ENCODE results near the gene AP3M1. TPM values are rescaled to one million over a fixed set of nuclear protein-coding genes. Genes with fewer than 3 reads are reported as not detected.

The AP3M1 gene, protein sequence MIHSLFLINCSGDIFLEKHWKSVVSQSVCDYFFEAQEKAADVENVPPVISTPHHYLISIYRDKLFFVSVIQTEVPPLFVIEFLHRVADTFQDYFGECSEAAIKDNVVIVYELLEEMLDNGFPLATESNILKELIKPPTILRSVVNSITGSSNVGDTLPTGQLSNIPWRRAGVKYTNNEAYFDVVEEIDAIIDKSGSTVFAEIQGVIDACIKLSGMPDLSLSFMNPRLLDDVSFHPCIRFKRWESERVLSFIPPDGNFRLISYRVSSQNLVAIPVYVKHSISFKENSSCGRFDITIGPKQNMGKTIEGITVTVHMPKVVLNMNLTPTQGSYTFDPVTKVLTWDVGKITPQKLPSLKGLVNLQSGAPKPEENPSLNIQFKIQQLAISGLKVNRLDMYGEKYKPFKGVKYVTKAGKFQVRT
- polyA plus RNA-seq (2013, experiment 1 of 2): 26.1 TPM
- polyA plus RNA-seq (2013, experiment 2 of 2): 26.9 TPM

DNA sequence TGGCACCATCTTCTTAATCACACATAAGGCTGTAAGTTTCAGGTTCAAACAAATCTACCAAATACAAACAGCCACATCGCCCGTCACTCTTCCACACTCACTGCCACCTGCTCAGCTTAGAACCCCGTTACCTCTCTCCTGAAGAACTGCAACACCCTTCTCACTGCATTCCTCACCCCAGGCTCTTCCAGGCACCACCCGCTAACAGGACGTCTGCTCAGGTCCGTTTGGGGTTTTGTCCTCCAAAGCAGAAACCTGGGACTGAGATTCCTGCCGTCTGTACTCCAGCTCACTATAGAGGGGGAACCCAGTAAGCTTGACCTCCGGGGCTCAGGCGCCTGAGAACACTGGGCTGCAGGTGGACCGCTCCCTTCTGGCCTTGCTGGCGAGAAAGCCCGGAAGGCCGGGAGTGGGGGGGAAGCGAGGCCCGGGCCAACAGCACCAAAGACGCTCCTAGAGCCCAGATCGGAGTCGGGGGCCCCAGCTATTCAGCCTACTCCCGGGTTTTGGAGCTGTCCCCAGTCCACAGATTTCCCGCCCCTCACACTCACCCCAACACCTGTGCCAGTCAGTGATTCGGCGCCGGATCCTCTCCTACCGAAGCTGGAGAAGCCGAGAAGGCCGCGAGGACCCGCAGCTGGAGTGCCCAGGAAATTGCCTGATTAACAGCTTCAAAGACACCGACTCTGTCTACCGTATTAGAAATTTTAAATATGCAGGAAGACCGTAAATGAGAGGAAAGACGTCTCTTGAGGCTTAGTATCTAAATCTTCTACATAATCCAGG lies at the start of gene AP3M1:
TSS of gene AP3M1 (minus strand) at position 625 of the 786 bp plus-strand sequence. CDS start 12,449 bp downstream, outside the sequence.
- peaks cover 3% of the 10 kb centered on the region for H3K4me1 ChIP-seq (ENCODE audit: control insufficient read depth, low read depth, low read length)
- no peak for DNase-seq
- H3K23ac ChIP-seq (ENCODE audit: low read length): peak within 1 kb of the TSS; percentile 73
- H3K9ac ChIP-seq (ENCODE audit: low read length): peak within 1 kb of the TSS; percentile 93
- H4K8ac ChIP-seq (ENCODE audit: low read depth, low read length): no peak within 1 kb of the TSS
- H3K56ac ChIP-seq (ENCODE audit: low read length): peak within 1 kb of the TSS; percentile 99
- H3K79me2 ChIP-seq (ENCODE audit: control insufficient read depth, insufficient read depth, low read length): peaks cover 28% of the 10 kb centered on the region
- H3K4me2 ChIP-seq (ENCODE audit: low read length): peak within 1 kb of the TSS; percentile 100
- H3K4me3 ChIP-seq (ENCODE audit: low read length): peak within 1 kb of the TSS; percentile 97
- no CpG with 5 or more reads among the region's 32 CpGs for WGBS (ENCODE audit: extremely low coverage, insufficient coverage, low lambda C conversion rate)
- H3K27me3 ChIP-seq (ENCODE audit: insufficient read depth, low read length, poor library complexity): no peaks in the 10 kb centered on the region
- no peak within 1 kb of the TSS for H2BK15ac ChIP-seq (replicated peaks; ENCODE audit: low read depth)
- H2BK5ac ChIP-seq (ENCODE audit: low read length): peak within 1 kb of the TSS; percentile 76
- H2BK120ac ChIP-seq (ENCODE audit: low read depth, low read length): no peak within 1 kb of the TSS
- H3K4ac ChIP-seq (ENCODE audit: low read depth, low read length): peak within 1 kb of the TSS; percentile 78
- H2AK5ac ChIP-seq (ENCODE audit: low read length): no peak within 1 kb of the TSS
- peak within 1 kb of the TSS; percentile 75 for H3K27ac ChIP-seq (ENCODE audit: low read depth, low read length)
- peaks cover 10% of the 10 kb centered on the region for H3K79me1 ChIP-seq (ENCODE audit: low read length)
- peaks cover 2% of the 10 kb centered on the region for H3K36me3 ChIP-seq (ENCODE audit: control insufficient read depth, insufficient read depth, low read length)
- no peak within 1 kb of the TSS for H4K5ac ChIP-seq (ENCODE audit: low read length)
- H3K18ac ChIP-seq (ENCODE audit: low read length): peak within 1 kb of the TSS; percentile 71

DNA sequence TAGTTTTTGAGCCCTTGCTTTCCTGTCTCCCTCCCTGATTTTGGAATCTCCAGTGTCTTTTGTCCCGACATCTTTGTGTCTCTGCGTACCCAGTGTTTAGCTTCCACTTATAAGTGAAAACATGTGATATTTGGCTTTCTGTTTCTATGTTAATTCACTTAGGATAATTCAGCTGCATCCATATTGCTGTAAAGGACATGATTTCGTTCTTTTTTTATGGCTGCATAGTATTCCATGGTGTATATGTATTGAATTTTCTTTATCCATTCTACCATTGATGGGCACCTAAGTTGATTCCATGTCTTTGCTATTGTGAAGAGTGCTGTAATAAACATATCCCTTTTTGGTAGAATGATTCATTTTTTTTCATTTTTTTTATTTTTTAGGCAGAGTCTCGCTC lies 48.7 kb upstream of the AP3M1 start:
- H3K27me3 ChIP-seq (ENCODE audit: insufficient read depth, low read length, poor library complexity): no peaks in the 10 kb centered on the region
- H3K27ac ChIP-seq (ENCODE audit: low read depth, low read length): no peak overlapping the region
- whole genome bisulfite sequencing (ENCODE audit: extremely low coverage, insufficient coverage, low lambda C conversion rate): no CpG with 5 or more reads among the region's 4 CpGs
- no peak overlapping the region for H3K4me2 ChIP-seq (ENCODE audit: low read length)
- H2BK120ac ChIP-seq (ENCODE audit: low read depth, low read length): no peak overlapping the region
- H2BK15ac ChIP-seq (replicated peaks; ENCODE audit: low read depth): no peak overlapping the region
- H3K4me1 ChIP-seq (ENCODE audit: control insufficient read depth, low read depth, low read length): no peaks in the 10 kb centered on the region
- no peak overlapping the region for H3K9ac ChIP-seq (ENCODE audit: low read length)
- no peaks in the 10 kb centered on the region for H3K36me3 ChIP-seq (ENCODE audit: control insufficient read depth, insufficient read depth, low read length)
- peaks cover 6% of the 10 kb centered on the region for H3K79me2 ChIP-seq (ENCODE audit: control insufficient read depth, insufficient read depth, low read length)
- H3K23ac ChIP-seq (ENCODE audit: low read length): no peak overlapping the region
- no peak overlapping the region for H3K4me3 ChIP-seq (ENCODE audit: low read length)
- H4K8ac ChIP-seq (ENCODE audit: low read depth, low read length): no peak overlapping the region
- peaks cover 9% of the 10 kb centered on the region for H3K79me1 ChIP-seq (ENCODE audit: low read length)
- no peak for DNase-seq
- no peak overlapping the region for H2AK5ac ChIP-seq (ENCODE audit: low read length)
- no peak overlapping the region for H2BK5ac ChIP-seq (ENCODE audit: low read length)
- no peak overlapping the region for H3K56ac ChIP-seq (ENCODE audit: low read length)
- H3K4ac ChIP-seq (ENCODE audit: low read depth, low read length): no peak overlapping the region
- H3K18ac ChIP-seq (ENCODE audit: low read length): no peak overlapping the region
- H4K5ac ChIP-seq (ENCODE audit: low read length): no peak overlapping the region

DNA sequence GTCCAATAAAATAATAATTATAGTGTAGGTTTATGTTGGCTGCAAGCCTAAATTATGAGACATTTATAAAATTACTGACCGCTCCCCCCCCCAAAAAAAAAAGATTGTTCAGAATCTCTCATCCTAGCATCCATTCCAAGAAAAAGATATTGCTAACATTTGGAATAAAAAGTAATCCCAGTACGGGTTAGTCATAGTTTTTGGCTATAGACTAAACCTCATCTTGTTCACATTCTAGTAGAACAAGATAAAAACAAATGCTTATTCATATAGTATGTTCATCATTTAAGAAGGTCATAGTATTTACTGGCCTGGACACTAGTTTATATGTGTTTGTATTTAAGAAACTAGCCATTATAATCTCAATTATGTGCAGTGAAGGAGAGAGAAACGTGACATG lies 44.4 kb upstream of the AP3M1 start:
- H3K56ac ChIP-seq (ENCODE audit: low read length): no peak overlapping the region
- H3K27ac ChIP-seq (ENCODE audit: low read depth, low read length): no peak overlapping the region
- no peaks in the 10 kb centered on the region for H3K27me3 ChIP-seq (ENCODE audit: insufficient read depth, low read length, poor library complexity)
- H4K8ac ChIP-seq (ENCODE audit: low read depth, low read length): no peak overlapping the region
- H2BK120ac ChIP-seq (ENCODE audit: low read depth, low read length): no peak overlapping the region
- H3K9ac ChIP-seq (ENCODE audit: low read length): no peak overlapping the region
- no peak overlapping the region for H3K4ac ChIP-seq (ENCODE audit: low read depth, low read length)
- no peak overlapping the region for H3K4me3 ChIP-seq (ENCODE audit: low read length)
- no peak overlapping the region for H2BK5ac ChIP-seq (ENCODE audit: low read length)
- no peak overlapping the region for H2AK5ac ChIP-seq (ENCODE audit: low read length)
- no peaks in the 10 kb centered on the region for H3K4me1 ChIP-seq (ENCODE audit: control insufficient read depth, low read depth, low read length)
- peaks cover 20% of the 10 kb centered on the region for H3K79me2 ChIP-seq (ENCODE audit: control insufficient read depth, insufficient read depth, low read length)
- H4K5ac ChIP-seq (ENCODE audit: low read length): no peak overlapping the region
- peaks cover 9% of the 10 kb centered on the region for H3K79me1 ChIP-seq (ENCODE audit: low read length)
- no peak overlapping the region for H3K18ac ChIP-seq (ENCODE audit: low read length)
- no peak overlapping the region for H2BK15ac ChIP-seq (replicated peaks; ENCODE audit: low read depth)
- H3K36me3 ChIP-seq (ENCODE audit: control insufficient read depth, insufficient read depth, low read length): no peaks in the 10 kb centered on the region
- no peak overlapping the region for H3K4me2 ChIP-seq (ENCODE audit: low read length)
- no CpG with 5 or more reads among the region's 3 CpGs for WGBS (ENCODE audit: extremely low coverage, insufficient coverage, low lambda C conversion rate)
- no peak overlapping the region for H3K23ac ChIP-seq (ENCODE audit: low read length)
- no peak for DNase-seq

DNA sequence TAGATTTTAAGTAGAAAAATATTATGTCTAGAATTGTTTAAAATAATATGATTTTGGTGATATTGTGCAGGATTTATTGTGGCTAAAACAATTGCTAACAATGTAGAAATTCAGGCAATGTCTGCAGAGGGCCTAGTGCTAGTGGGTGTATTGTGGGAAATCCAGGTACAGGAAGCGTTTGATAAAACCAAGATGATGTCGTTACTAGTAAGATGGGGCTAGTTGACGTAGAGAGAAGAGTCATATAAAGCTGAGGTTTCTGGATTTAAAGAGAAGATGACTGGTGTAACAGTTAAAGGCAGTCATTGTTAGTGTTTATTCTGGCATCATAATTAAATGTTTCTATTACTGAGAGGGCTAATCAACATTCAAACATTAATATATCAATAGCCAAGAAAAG lies 43.9 kb upstream of the AP3M1 start:
- Histone ChIP-seq H3K4me2 (ENCODE audit: low read length) (no peak overlapping the region), H3K4ac (ENCODE audit: low read depth, low read length) (no peak overlapping the region), H3K27me3 (ENCODE audit: insufficient read depth, low read length, poor library complexity) (no peaks in the 10 kb centered on the region), H3K4me1 (ENCODE audit: control insufficient read depth, low read depth, low read length) (no peaks in the 10 kb centered on the region), H3K4me3 (ENCODE audit: low read length) (no peak overlapping the region), H3K18ac (ENCODE audit: low read length) (no peak overlapping the region), H3K36me3 (ENCODE audit: control insufficient read depth, insufficient read depth, low read length) (no peaks in the 10 kb centered on the region), H2BK5ac (ENCODE audit: low read length) (no peak overlapping the region), H3K79me2 (ENCODE audit: control insufficient read depth, insufficient read depth, low read length) (peaks cover 20% of the 10 kb centered on the region), H2AK5ac (ENCODE audit: low read length) (no peak overlapping the region), H3K23ac (ENCODE audit: low read length) (no peak overlapping the region), H3K27ac (ENCODE audit: low read depth, low read length) (no peak overlapping the region), H3K9ac (ENCODE audit: low read length) (no peak overlapping the region), H4K8ac (ENCODE audit: low read depth, low read length) (no peak overlapping the region), H4K5ac (ENCODE audit: low read length) (no peak overlapping the region), H3K56ac (ENCODE audit: low read length) (no peak overlapping the region), H3K79me1 (ENCODE audit: low read length) (peaks cover 9% of the 10 kb centered on the region), H2BK120ac (ENCODE audit: low read depth, low read length) (no peak overlapping the region), H2BK15ac (replicated peaks; ENCODE audit: low read depth) (no peak overlapping the region)
- DNase-seq: no peak
- WGBS (ENCODE audit: extremely low coverage, insufficient coverage, low lambda C conversion rate): no CpG with 5 or more reads among the region's 3 CpGs

DNA sequence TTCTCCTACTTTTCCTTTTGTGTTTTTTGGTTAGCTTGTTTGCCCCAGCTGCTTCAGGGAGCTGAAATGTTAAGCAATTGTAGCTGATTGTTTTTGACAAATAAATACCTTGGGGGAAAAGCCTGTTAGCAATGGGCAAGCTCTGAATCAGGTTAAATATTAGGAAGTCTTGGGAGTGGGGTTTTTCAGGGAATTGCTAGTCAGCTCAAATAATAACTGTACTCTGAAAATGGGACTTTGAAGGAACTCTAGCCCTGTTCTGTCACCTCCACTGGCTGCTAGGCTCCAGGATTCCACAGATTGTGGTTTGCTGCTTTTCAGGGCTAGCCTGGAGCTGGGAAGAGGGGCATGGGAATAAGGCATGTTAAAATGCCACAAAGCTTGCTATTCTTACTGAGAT lies 39.9 kb upstream of the AP3M1 start:
- no peak for DNase-seq
- no peak overlapping the region for H2BK15ac ChIP-seq (replicated peaks; ENCODE audit: low read depth)
- no peaks in the 10 kb centered on the region for H3K36me3 ChIP-seq (ENCODE audit: control insufficient read depth, insufficient read depth, low read length)
- H4K8ac ChIP-seq (ENCODE audit: low read depth, low read length): no peak overlapping the region
- no peaks in the 10 kb centered on the region for H3K27me3 ChIP-seq (ENCODE audit: insufficient read depth, low read length, poor library complexity)
- no peak overlapping the region for H3K27ac ChIP-seq (ENCODE audit: low read depth, low read length)
- H2AK5ac ChIP-seq (ENCODE audit: low read length): no peak overlapping the region
- no peak overlapping the region for H3K4me3 ChIP-seq (ENCODE audit: low read length)
- H2BK120ac ChIP-seq (ENCODE audit: low read depth, low read length): no peak overlapping the region
- H3K79me2 ChIP-seq (ENCODE audit: control insufficient read depth, insufficient read depth, low read length): peaks cover 23% of the 10 kb centered on the region
- no peak overlapping the region for H3K23ac ChIP-seq (ENCODE audit: low read length)
- no peak overlapping the region for H3K56ac ChIP-seq (ENCODE audit: low read length)
- no peak overlapping the region for H3K18ac ChIP-seq (ENCODE audit: low read length)
- H3K4me2 ChIP-seq (ENCODE audit: low read length): no peak overlapping the region
- H3K4me1 ChIP-seq (ENCODE audit: control insufficient read depth, low read depth, low read length): no peaks in the 10 kb centered on the region
- H3K4ac ChIP-seq (ENCODE audit: low read depth, low read length): no peak overlapping the region
- H4K5ac ChIP-seq (ENCODE audit: low read length): no peak overlapping the region
- no peak overlapping the region for H3K9ac ChIP-seq (ENCODE audit: low read length)
- no peak overlapping the region for H2BK5ac ChIP-seq (ENCODE audit: low read length)
- H3K79me1 ChIP-seq (ENCODE audit: low read length): peaks cover 5% of the 10 kb centered on the region
